ENCODE data around the gene FSIP2.
"Not testable (repeated sequence)": the region's sequence is repeated elsewhere in the genome, so short reads cannot be mapped to it uniquely, and the experiment has no call there.

Gene FSIP2

DNA sequence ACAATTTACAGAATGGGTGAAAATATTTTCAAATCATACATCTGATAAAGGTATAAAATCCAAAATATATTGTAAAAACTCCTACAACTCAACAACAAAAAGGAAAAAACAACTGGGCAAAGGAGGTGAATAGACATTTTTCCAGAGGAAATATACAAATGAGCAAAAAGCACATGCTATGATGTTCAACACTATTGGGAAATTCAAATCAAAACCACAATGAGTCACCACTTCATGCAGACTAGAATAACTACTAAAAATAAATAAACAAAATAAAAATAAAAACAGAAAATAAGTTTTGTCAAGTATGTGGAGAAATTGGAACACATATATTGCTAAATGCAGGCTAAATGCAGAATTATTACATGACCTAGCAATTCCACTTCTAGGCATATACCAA lies 120.9 kb downstream of the FSIP2 start:
- TF ChIP-seq, protein P1, sequence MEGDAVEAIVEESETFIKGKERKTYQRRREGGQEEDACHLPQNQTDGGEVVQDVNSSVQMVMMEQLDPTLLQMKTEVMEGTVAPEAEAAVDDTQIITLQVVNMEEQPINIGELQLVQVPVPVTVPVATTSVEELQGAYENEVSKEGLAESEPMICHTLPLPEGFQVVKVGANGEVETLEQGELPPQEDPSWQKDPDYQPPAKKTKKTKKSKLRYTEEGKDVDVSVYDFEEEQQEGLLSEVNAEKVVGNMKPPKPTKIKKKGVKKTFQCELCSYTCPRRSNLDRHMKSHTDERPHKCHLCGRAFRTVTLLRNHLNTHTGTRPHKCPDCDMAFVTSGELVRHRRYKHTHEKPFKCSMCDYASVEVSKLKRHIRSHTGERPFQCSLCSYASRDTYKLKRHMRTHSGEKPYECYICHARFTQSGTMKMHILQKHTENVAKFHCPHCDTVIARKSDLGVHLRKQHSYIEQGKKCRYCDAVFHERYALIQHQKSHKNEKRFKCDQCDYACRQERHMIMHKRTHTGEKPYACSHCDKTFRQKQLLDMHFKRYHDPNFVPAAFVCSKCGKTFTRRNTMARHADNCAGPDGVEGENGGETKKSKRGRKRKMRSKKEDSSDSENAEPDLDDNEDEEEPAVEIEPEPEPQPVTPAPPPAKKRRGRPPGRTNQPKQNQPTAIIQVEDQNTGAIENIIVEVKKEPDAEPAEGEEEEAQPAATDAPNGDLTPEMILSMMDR (IDR thresholded peaks at IDR 0.05; ENCODE audit: control insufficient read depth, insufficient read depth, low read depth, low read length, missing control alignments): no peak
- H3K4me3 ChIP-seq (ENCODE audit: control insufficient read depth, low read depth, low read length): no peak overlapping the region
- DNase-seq (ENCODE audit: low read depth): no peak

DNA sequence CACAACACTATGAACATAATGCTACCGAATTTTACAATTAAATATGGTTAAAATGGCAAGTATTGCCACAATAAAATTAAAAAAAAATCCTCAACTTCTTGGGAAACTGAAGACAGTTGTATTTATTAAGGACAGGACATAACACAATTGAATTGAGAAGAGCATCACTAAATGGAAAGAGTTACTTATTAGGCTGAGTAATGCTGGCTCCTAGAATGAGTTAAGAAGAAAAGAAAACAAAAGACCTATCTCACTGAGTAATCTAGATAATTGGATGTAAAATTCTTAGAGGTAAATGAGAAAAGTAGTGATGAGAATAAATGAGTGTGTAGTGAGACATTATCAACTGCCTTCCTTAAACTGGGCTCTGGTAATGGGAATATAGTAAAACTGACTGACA lies 121.7 kb downstream of the FSIP2 start:
- TF ChIP-seq, protein P1 (IDR thresholded peaks at IDR 0.05; ENCODE audit: control insufficient read depth, insufficient read depth, low read depth, low read length, missing control alignments): no peak
- DNase-seq (ENCODE audit: low read depth): no peak
- no peak overlapping the region for H3K4me3 ChIP-seq (ENCODE audit: control insufficient read depth, low read depth, low read length)

DNA sequence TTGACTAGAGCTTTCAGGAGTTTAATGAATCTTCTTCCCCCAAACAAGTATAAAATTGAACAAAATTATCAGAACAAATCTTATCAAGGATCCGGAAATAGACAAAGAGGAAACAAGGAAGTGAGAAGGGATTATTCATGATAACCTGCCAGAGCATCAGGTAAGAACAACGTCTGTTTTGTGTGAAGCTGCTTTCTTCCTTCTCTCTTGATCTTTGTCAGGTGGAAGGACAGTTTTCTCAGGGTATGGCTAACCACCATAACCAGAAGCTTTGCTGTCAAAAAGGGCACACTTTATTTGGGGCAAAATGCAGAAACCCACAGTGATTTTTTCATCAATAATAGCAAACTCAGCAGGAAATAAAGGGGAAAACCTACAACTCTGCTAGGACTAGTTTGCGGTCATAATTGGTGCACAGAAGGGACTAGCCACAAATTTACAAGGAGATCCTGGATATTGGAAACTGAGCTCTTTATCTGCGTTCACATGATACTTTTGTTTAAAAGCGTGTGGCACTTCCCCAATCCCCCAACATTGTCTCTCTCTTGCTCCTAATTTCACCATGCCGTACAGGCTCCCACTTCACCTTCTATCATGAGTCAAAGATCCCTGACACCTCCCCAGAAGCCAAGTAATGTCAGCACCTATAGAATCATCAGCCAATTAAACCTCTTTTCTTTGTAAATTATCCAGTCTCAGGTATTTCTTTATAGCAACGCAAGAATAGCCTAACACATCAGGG lies 124.2 kb downstream of the FSIP2 start:
- TF ChIP-seq, protein P1 (IDR thresholded peaks at IDR 0.05; ENCODE audit: control insufficient read depth, insufficient read depth, low read depth, low read length, missing control alignments): no peak
- no peak overlapping the region for H3K4me3 ChIP-seq (ENCODE audit: control insufficient read depth, low read depth, low read length)
- DNase-seq (ENCODE audit: low read depth): no peak

DNA sequence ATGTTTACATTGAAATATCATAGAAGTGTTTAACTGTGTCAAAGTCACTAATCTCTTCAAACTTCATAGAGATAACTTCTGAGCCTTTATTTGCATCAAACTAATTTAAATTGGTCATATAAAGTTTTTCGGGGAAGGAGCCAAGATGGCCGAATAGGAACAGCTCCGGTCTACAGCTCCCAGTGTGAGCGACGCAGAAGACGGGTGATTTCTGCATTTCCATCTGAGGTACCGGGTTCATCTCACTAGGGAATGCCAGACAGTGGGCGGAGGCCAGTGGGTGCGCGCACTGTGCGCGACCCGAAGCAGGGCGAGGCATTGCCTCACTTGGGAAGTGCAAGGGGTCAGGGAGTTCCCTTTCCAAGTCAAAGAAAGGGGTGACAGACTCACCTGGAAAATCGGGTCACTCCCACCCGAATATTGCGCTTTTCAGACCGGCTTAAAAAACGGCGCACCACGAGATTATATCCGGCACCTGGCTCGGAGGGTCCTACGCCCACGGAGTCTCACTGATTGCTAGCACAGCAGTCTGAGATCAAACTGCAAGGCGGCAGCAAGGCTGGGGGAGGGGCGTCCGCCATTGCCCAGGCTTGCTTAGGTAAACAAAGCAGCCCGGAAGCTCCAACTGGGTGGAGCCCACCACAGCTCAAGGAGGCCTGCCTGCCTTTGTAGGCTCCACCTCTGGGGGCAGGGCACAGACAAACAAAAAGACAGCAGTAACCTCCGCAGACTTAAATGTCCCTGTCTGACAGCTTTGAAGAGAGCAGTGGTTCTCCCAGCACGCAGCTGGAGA lies 126.1 kb downstream of the FSIP2 start:
- DNase-seq (ENCODE audit: low read depth); H3K4me3 ChIP-seq (ENCODE audit: control insufficient read depth, low read depth, low read length): not testable (repeated sequence)

DNA sequence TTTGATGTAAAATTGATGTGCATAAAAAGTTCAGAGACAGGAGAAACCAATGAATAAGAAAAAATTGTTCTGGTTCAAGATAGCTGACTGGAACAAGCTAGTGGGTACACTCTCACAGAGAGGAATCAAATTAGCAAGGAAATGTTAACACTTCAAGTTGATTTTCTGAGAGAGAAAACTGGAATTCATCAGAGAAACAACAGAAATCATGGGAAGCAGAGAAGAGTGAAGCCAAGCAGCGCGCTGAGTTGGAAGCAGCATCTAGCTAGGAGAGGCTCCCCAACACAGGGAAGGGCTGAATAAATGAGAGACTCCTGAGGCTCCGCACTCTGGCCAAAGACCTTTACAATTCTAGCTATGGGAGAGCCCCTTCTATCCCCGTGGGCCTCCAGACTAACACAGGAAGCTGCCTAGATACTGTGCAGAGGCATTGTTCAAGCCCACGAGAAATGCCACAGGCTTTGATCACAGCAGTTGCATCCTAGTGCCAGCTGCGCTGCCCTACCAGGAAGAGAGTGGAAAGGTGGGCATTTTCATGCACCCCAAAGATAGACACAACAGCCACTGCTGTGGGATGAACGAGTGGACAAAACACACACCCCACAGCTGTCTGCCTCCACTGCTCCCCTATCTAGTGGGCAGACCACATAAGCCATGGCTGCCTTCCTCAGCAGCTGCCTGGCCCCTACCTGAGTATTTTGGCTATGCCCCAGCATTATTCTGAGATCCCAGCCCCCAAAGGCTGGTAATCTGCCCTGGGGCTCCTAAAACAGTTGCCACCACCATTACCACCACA lies 136.7 kb downstream of the FSIP2 start:
- DNase-seq (ENCODE audit: low read depth): no peak
- TF ChIP-seq, protein P1 (IDR thresholded peaks at IDR 0.05; ENCODE audit: control insufficient read depth, insufficient read depth, low read depth, low read length, missing control alignments): no peak
- no peak overlapping the region for H3K4me3 ChIP-seq (ENCODE audit: control insufficient read depth, low read depth, low read length)

DNA sequence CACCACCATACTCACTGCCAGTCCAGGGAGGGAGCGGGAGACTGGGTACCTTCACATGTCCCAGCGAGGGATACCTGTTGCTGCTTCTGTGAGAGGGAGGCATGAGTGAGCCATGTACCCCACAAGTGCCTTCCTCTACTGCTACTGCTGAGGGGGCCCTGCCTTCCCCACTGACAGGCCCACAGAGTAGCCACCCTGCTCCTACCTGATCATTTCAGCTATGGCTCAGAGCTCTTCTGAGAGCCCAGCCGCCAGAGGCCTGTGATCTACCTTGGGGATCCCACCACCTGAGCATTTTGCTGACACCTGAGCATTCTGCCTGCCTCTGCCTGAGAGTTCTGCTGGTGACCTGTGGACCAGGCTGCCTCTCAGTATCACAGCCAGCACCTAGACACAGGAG lies 137.6 kb downstream of the FSIP2 start:
- TF ChIP-seq, protein P1 (IDR thresholded peaks at IDR 0.05; ENCODE audit: control insufficient read depth, insufficient read depth, low read depth, low read length, missing control alignments): no peak
- DNase-seq (ENCODE audit: low read depth): no peak
- no peak overlapping the region for H3K4me3 ChIP-seq (ENCODE audit: control insufficient read depth, low read depth, low read length)

Data from AG09309 (cell line).